Activated T-helper 17 cell treated with anti-CD3 and anti-CD28 coated beads, Interleukin-2, amount 50 U/mL, for 72 hours (primary cell): ENCODE results near the gene CYYR1. TPM values are rescaled to one million over a fixed set of nuclear protein-coding genes. Genes with fewer than 3 reads are reported as not detected.
A peak's percentile ranks its signal among the peaks of the same experiment; 100 is the strongest.
"Not testable (repeated sequence)": the region's sequence is repeated elsewhere in the genome, so short reads cannot be mapped to it uniquely, and the experiment has no call there.

Experiments used
- ATAC-seq: fragments of 150-1000 bp; cut with Tn5 transposase; replicated peaks from 2 replicates; pipeline ENCODE4 v1.10.0; 2021; ENCODE audit warnings: mild to moderate bottlenecking, moderate library complexity
- H3K27ac Mint-ChIP-seq: one replicate; pipeline ENCODE4 v1.8.0; 2022; ENCODE audit warnings: mixed read lengths
- H3K27me3 Mint-ChIP-seq: one replicate; pipeline ENCODE4 v1.8.0; 2022; ENCODE audit warnings: mixed read lengths
- H3K36me3 Mint-ChIP-seq: one replicate; pipeline ENCODE4 v1.8.0; 2022; ENCODE audit warnings: low read depth, mild to moderate bottlenecking, mixed read lengths
- H3K4me1 Mint-ChIP-seq: one replicate; pipeline ENCODE4 v1.8.0; 2022; ENCODE audit warnings: mixed read lengths
- H3K4me3 Mint-ChIP-seq: one replicate; pipeline ENCODE4 v1.8.0; 2022; ENCODE audit warnings: mild to moderate bottlenecking, mixed read lengths
- H3K9me3 Mint-ChIP-seq: one replicate; pipeline ENCODE4 v1.8.0; 2022; ENCODE audit warnings: mixed read lengths
- total RNA-seq, 2 donors: library from RNA; stranded (reverse); gene quantifications; one replicate each; pipeline ENCODE4 v1.2.3, GENCODE V29; 2022

The CYYR1 gene
- total RNA-seq, 2 donors from 2014 or later, result not detected

DNA sequence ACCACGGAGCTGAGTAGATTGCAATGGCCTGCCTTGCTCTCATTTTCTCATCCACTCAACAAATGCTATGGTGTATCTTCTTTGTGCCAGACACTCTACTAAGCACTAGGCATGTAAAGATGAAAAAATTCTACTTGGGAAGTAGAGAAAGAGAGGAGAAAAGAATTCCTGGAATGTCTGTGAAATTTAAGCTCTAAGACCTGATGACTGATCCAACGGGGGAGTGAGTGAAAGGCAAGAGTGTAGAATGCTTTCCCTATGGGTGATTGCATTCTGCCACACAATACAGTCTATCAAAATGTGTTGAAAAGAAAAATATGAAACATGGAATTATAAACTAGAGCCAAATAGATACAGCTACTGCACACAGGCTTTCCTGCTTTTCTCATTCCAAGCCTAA, 82.3 kb downstream of the CYYR1 start:
- H3K36me3 Mint-ChIP-seq, result no peaks in the 10 kb centered on the region
- H3K4me3 Mint-ChIP-seq, result no peak overlapping the region
- H3K9me3 Mint-ChIP-seq, result peaks cover 3% of the 10 kb centered on the region
- no peaks in the 10 kb centered on the region for H3K27me3 Mint-ChIP-seq
- ATAC-seq, result no peak
- H3K27ac Mint-ChIP-seq, result no peak overlapping the region
- no peaks in the 10 kb centered on the region for H3K4me1 Mint-ChIP-seq

- Mint-ChIP-seq H3K9me3 (peaks cover under 1% of the 10 kb centered on the region), H3K27ac (no peak overlapping the region), H3K4me1 (no peaks in the 10 kb centered on the region), H3K4me3 (no peak overlapping the region), H3K27me3 (no peaks in the 10 kb centered on the region), H3K36me3 (no peaks in the 10 kb centered on the region)
- no peak for ATAC-seq
Measured at GRCh38 chr21:26489781-26490180, 83.3 kb downstream of the CYYR1 start.

GRCh38 chr21:26487981-26488480, 85.1 kb downstream of the CYYR1 start:
- Mint-ChIP-seq H3K4me3 (no peak overlapping the region), H3K27me3 (no peaks in the 10 kb centered on the region), H3K27ac (no peak overlapping the region), H3K4me1 (no peaks in the 10 kb centered on the region), H3K9me3 (no peaks in the 10 kb centered on the region), H3K36me3 (no peaks in the 10 kb centered on the region)
- no peak for ATAC-seq

DNA sequence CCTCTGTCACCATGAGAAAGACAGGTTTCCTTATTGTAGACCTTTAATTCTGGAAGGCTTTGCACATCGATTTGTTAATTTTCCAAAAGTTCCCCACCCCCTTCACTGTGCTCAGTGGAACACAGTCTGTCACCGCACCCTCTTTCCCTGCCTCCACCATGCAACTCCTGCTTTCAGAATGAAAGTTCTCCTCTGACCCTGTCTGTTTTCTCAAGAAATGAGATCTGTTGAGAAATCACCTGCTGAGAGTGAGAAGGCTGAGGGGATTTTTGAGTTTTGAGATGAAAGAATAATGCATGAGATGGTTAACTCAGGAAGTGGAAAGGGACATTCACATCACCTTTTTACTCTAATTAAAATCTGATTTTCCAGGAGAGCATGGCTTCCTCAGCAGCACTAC, 99.6 kb downstream of the CYYR1 start:
- Mint-ChIP-seq H3K27me3 (no peaks in the 10 kb centered on the region), H3K4me1 (no peaks in the 10 kb centered on the region), H3K9me3 (no peaks in the 10 kb centered on the region), H3K36me3 (no peaks in the 10 kb centered on the region), H3K4me3 (no peak overlapping the region), H3K27ac (no peak overlapping the region)
- peak; percentile 54 for ATAC-seq

- Mint-ChIP-seq H3K4me1 (no peaks in the 10 kb centered on the region), H3K36me3 (no peaks in the 10 kb centered on the region), H3K4me3 (no peak overlapping the region), H3K27me3 (no peaks in the 10 kb centered on the region), H3K9me3 (no peaks in the 10 kb centered on the region), H3K27ac (no peak overlapping the region)
- no peak for ATAC-seq
Measured at GRCh38 chr21:26471099-26471471, 102.0 kb downstream of the CYYR1 start.

- ATAC-seq, result no peak
- Mint-ChIP-seq H3K27ac (no peak overlapping the region), H3K27me3 (no peaks in the 10 kb centered on the region)
Measured at GRCh38 chr21:26470351-26471098, 102.6 kb downstream of the CYYR1 start.

GRCh38 chr21:26469789-26470188, 103.3 kb downstream of the CYYR1 start:
- Mint-ChIP-seq H3K4me3 (no peak overlapping the region), H3K9me3 (no peaks in the 10 kb centered on the region), H3K27me3 (no peaks in the 10 kb centered on the region), H3K36me3 (no peaks in the 10 kb centered on the region), H3K27ac (no peak overlapping the region), H3K4me1 (no peaks in the 10 kb centered on the region)
- no peak for ATAC-seq

More at GRCh38 chr21:26470351-26471098, 102.6 kb downstream of the CYYR1 start:
- Mint-ChIP-seq H3K4me1 (no peaks in the 10 kb centered on the region), H3K4me3 (no peak overlapping the region), H3K36me3 (no peaks in the 10 kb centered on the region), H3K9me3 (no peaks in the 10 kb centered on the region)

DNA sequence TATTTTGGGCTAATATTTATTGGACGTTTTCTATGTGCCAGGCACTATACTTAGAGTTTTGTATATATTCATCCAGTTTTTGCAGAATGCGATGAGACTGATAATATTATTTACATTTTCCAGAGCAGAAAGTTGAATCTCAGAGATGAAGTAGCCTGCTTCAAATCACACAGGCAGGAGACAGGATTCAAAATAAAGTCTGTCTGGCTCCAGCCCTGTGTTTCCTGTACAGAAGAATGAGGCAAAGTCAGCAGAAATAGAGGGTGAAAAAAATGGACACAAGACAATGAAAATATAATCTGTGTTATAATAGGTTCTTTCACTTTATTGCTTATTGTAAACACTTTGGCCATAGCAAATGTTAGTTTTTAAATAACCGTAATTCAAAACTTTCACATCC, 107.2 kb downstream of the CYYR1 start:
- Mint-ChIP-seq H3K36me3 (no peaks in the 10 kb centered on the region), H3K4me1 (no peaks in the 10 kb centered on the region), H3K4me3 (no peak overlapping the region), H3K27me3 (no peaks in the 10 kb centered on the region), H3K27ac (no peak overlapping the region), H3K9me3 (no peaks in the 10 kb centered on the region)
- no peak for ATAC-seq

DNA sequence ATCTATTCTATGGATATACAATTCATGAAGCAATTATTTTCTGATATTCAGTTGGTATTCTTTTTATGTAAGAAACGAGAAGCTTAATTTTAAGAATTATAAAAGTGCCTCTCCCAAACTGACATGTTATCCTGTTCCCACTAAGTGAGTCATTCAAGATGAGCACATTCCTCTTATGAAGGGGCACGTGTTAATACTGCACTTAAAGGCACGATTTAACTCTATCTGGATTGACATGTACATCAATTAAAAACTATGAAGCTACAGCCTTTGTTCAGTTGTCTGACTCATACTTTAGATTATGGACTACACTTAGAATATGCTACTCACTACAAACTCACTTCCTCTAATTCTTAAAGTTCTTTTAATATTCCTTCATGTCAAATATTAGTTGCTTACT, 111.6 kb downstream of the CYYR1 start:
- Mint-ChIP-seq H3K27ac (no peak overlapping the region), H3K9me3 (peaks cover 3% of the 10 kb centered on the region), H3K36me3 (no peaks in the 10 kb centered on the region), H3K27me3 (no peaks in the 10 kb centered on the region), H3K4me3 (no peak overlapping the region), H3K4me1 (no peaks in the 10 kb centered on the region)
- ATAC-seq, result no peak

- Mint-ChIP-seq H3K4me1 (no peaks in the 10 kb centered on the region), H3K9me3 (peaks cover 3% of the 10 kb centered on the region), H3K4me3 (no peak overlapping the region), H3K27ac (no peak overlapping the region), H3K27me3 (no peaks in the 10 kb centered on the region), H3K36me3 (no peaks in the 10 kb centered on the region)
- no peak for ATAC-seq
Measured at GRCh38 chr21:26460621-26461020, 112.5 kb downstream of the CYYR1 start.

- H3K4me1 Mint-ChIP-seq, H3K4me3 Mint-ChIP-seq, H3K27ac Mint-ChIP-seq, H3K27me3 Mint-ChIP-seq, ATAC-seq, H3K9me3 Mint-ChIP-seq, H3K36me3 Mint-ChIP-seq: not testable (repeated sequence)
Measured at GRCh38 chr21:26458854-26459253, 114.2 kb downstream of the CYYR1 start.

DNA sequence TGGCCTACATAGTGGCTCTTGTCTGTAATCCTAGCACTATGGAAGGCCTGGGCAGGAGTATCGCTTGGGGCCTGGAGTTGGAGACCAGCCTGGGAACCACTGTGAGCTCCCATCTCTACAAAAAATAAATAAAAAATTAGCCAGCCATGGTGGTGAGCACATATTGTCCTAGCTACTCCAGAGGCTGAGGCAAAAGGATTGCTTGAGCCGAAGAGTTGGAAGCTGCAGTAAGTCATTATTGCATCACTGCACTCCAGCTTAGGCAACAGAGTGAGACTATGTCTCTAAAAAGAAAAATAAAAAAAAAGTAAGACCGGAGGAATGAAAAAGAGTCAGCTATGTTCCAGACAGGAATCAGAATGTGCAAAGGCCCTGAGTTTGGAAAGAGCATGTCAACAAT, 115.3 kb downstream of the CYYR1 start:
- peaks cover 3% of the 10 kb centered on the region for H3K9me3 Mint-ChIP-seq
- H3K36me3 Mint-ChIP-seq, result no peaks in the 10 kb centered on the region
- H3K27me3 Mint-ChIP-seq, result no peaks in the 10 kb centered on the region
- H3K4me3 Mint-ChIP-seq, result no peak overlapping the region
- H3K4me1 Mint-ChIP-seq, result no peaks in the 10 kb centered on the region
- no peak overlapping the region for H3K27ac Mint-ChIP-seq
- no peak for ATAC-seq

- H3K4me3 Mint-ChIP-seq, result no peak overlapping the region
- H3K27me3 Mint-ChIP-seq, result no peaks in the 10 kb centered on the region
- no peak overlapping the region for H3K27ac Mint-ChIP-seq
- ATAC-seq, result no peak
- H3K9me3 Mint-ChIP-seq, result no peaks in the 10 kb centered on the region
- H3K4me1 Mint-ChIP-seq, result no peaks in the 10 kb centered on the region
- H3K36me3 Mint-ChIP-seq, result no peaks in the 10 kb centered on the region
Measured at GRCh38 chr21:26453267-26453666, 119.8 kb downstream of the CYYR1 start.

DNA sequence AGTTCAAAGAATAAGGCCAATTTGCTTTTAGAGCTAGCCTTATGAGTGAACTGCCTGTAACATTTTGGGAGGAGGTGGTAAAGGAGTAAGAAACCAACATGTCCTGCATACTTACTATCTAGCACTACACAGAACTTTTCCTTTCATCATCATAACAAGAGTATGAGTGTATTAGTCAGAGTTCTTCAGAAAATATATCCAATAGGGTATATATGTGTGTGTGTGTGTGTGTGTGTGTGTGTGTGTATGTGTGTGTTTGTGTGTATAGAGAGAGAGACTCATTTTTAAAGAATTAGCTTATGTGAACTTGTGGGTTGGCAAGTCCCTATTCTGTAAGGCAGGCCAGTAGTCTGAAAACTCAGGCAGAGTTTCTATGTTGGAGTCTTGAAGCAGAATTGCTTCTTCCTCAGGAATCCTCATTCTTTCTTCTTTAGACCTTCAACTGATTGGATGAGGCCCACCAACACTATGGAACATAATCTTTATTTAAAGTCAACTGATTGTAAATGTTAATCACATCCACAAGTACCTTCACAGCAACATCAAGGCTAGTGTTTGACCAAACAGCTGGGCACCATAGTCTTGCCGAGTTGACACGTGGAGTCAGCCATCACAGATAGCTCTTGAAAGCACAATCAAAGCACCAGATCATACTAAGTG, 121.9 kb downstream of the CYYR1 start:
- ATAC-seq, result no peak
- H3K27me3 Mint-ChIP-seq, result no peaks in the 10 kb centered on the region
- no peaks in the 10 kb centered on the region for H3K4me1 Mint-ChIP-seq
- no peak overlapping the region for H3K4me3 Mint-ChIP-seq
- H3K9me3 Mint-ChIP-seq, result no peaks in the 10 kb centered on the region
- H3K36me3 Mint-ChIP-seq, result no peaks in the 10 kb centered on the region
- no peak overlapping the region for H3K27ac Mint-ChIP-seq

GRCh38 chr21:26449161-26449560, 123.9 kb downstream of the CYYR1 start:
- no peak overlapping the region for H3K4me3 Mint-ChIP-seq
- H3K27me3 Mint-ChIP-seq, result no peaks in the 10 kb centered on the region
- H3K4me1 Mint-ChIP-seq, result no peaks in the 10 kb centered on the region
- H3K36me3 Mint-ChIP-seq, result no peaks in the 10 kb centered on the region
- no peak overlapping the region for H3K27ac Mint-ChIP-seq
- no peaks in the 10 kb centered on the region for H3K9me3 Mint-ChIP-seq
- no peak for ATAC-seq
